CD4-positive, alpha-beta T cell treated with Interleukin-10 for 1 hour (primary cell): Measurements from ENCODE around the gene VSTM4.

Experiments used
- DNase-seq: peaks from one replicate; pipeline ENCODE4 v3.0.0-alpha.2; 2020

VSTM4 gene

GRCh38 chr10:49141541-49142332 lies 26.4 kb upstream of the VSTM4 start:
- no peak for DNase-seq

GRCh38 chr10:49140304-49141177 lies 25.2 kb upstream of the VSTM4 start:
- no peak for DNase-seq

- no peak for DNase-seq
These were observed 24.5 kb upstream of the VSTM4 start for GRCh38 chr10:49139846-49140195.

GRCh38 chr10:49139028-49139845 lies 23.9 kb upstream of the VSTM4 start:
- DNase-seq, result no peak

GRCh38 chr10:49138361-49138891 lies 23.1 kb upstream of the VSTM4 start:
- no peak for DNase-seq

GRCh38 chr10:49136525-49136924 lies 21.2 kb upstream of the VSTM4 start:
- DNase-seq, result no peak

- DNase-seq, result no peak
These were observed 20.4 kb upstream of the VSTM4 start for GRCh38 chr10:49135575-49136313.

- no peak for DNase-seq
These were observed 19.0 kb upstream of the VSTM4 start for GRCh38 chr10:49134327-49134726.

GRCh38 chr10:49133706-49134248 lies 18.5 kb upstream of the VSTM4 start, which contains the start of gene FAM170B:
Gene FAM170B (minus strand): TSS chr10:49134021. CDS start chr10:49133918, 103 bp downstream.
- DNase-seq, result no peak

GRCh38 chr10:49132362-49132737 lies 17.0 kb upstream of the VSTM4 start:
- no peak for DNase-seq

GRCh38 chr10:49131507-49132361 lies 16.4 kb upstream of the VSTM4 start:
- no peak for DNase-seq

- DNase-seq, result no peak
These were observed 14.1 kb upstream of the VSTM4 start for GRCh38 chr10:49129376-49129775.

GRCh38 chr10:49128854-49129253 lies 13.5 kb upstream of the VSTM4 start:
- no peak for DNase-seq

GRCh38 chr10:49123981-49124950 lies 8.9 kb upstream of the VSTM4 start:
- no peak for DNase-seq

GRCh38 chr10:49120911-49121310 lies 5.6 kb upstream of the VSTM4 start:
- no peak for DNase-seq

GRCh38 chr10:49119746-49120145 lies 4.4 kb upstream of the VSTM4 start:
- no peak for DNase-seq

GRCh38 chr10:49118430-49119074 lies 3.2 kb upstream of the VSTM4 start:
- no peak for DNase-seq

GRCh38 chr10:49117376-49118070 lies 2.2 kb upstream of the VSTM4 start:
- DNase-seq, result no peak
